HepG2 (cell line): ENCODE measurements around the gene PPRC1. TPM values are rescaled to one million over a fixed set of nuclear protein-coding genes. Genes with fewer than 3 reads are reported as not detected.

Experiments used
- ATAC-seq: fragments of 200-7000 bp; cut with Tn5 transposase; 3 replicates; pipeline ENCODE4 v1.9.1; 2020; ENCODE audit warnings: mild to moderate bottlenecking, moderate library complexity
- BruUV-seq: library from RNA; stranded (reverse); fragments of 400-500 nt; replicated peaks from 2 replicates; lab custom pipeline; 2021; lab: Mats Ljungman, UMichigan
- CTCF ChIA-PET: fragments of 300-600 bp; formaldehyde crosslinking; extraction: SDS; loops from one replicate; lab custom pipeline; 2021; ENCODE audit warnings: low total read pairs, inconsistent platforms, low intra/inter-chr PET ratio; lab: Yijun Ruan, JAX
- POLR2A ChIA-PET: fragments of 350-600 bp; sonication (Branson Sonifier 250); formaldehyde crosslinking; loops from one replicate; lab custom pipeline; 2020; ENCODE audit warnings: antibody characterized with exemption, inconsistent platforms; lab: Yijun Ruan, JAX
- DNase-seq: peaks from one replicate; pipeline ENCODE4 v3.0.0-alpha.2; 2015; ENCODE audit warnings: low spot score
- FAIRE-seq: peaks from 3 replicates; lab custom pipeline; 2011; peaks lifted over from hg19 to GRCh38; lab: Jason Lieb, UNC
- H2AFZ ChIP-seq: one replicate; pipeline ENCODE4 v1.6.1; 2011; ENCODE audit warnings: low read length, inconsistent platforms
- H3K27ac ChIP-seq: fragments of 300-600 bp; 3 replicates; pipeline ENCODE4 v1.8.0; 2011; ENCODE audit warnings: mixed run types, mild to moderate bottlenecking, mixed read lengths, low read length, inconsistent platforms; ENCODE audit not compliant: insufficient read depth; ENCODE audit errors: extremely low read length
- H3K27me3 ChIP-seq, 2 experiments: fragments of 200-600 bp in 1 of 2; 2 replicates in 1 of 2; 3 replicates in 1 of 2; pipeline versions ENCODE4 v1.6.0 to v1.8.0; 2011; ENCODE audit warnings: low read length in 2 of 2, mild to moderate bottlenecking in 2 of 2, moderate library complexity in 2 of 2, inconsistent platforms in 1 of 2; ENCODE audit not compliant: insufficient read depth in 2 of 2, control insufficient read depth in 1 of 2
- H3K36me3 ChIP-seq, 2 experiments: fragments of 200-600 bp in 1 of 2; replicated peaks in 1 of 2; 2 replicates in 1 of 2; 3 replicates in 1 of 2; pipeline versions ENCODE4 v1.5.1 to v1.8.0; 2011; ENCODE audit warnings: low read length in 2 of 2, inconsistent platforms in 1 of 2; ENCODE audit not compliant: insufficient read depth in 2 of 2, control insufficient read depth in 1 of 2
- H3K4me1 ChIP-seq: 2 replicates; pipeline ENCODE4 v1.5.1; 2012; ENCODE audit warnings: low read length, inconsistent platforms; ENCODE audit not compliant: insufficient read depth
- H3K4me2 ChIP-seq: 2 replicates; pipeline ENCODE4 v1.6.0; 2011; ENCODE audit warnings: low read depth, low read length, inconsistent platforms
- H3K4me3 ChIP-seq, 3 experiments: fragments of 200-600 bp in 1 of 3; sonication (generic), shearing (Covaris generic) in 1 of 3; replicated peaks in 1 of 3; 2 replicates each; pipeline ENCODE4 v1.5.1; 2011 to 2016; ENCODE audit warnings: low read length in 3 of 3, inconsistent platforms in 2 of 3, low read depth in 2 of 3, mild to moderate bottlenecking in 2 of 3, control low read depth in 1 of 3, mixed read lengths in 1 of 3; ENCODE audit not compliant: insufficient read depth in 1 of 3
- H3K79me2 ChIP-seq: one replicate; pipeline ENCODE4 v1.6.1; 2011; ENCODE audit warnings: low read length, inconsistent platforms; ENCODE audit not compliant: insufficient read depth
- H3K9ac ChIP-seq: 2 replicates; pipeline ENCODE4 v1.6.0; 2011; ENCODE audit warnings: mild to moderate bottlenecking, low read depth, low read length, inconsistent platforms; ENCODE audit not compliant: insufficient read depth
- H3K9me3 ChIP-seq: 2 replicates; pipeline ENCODE4 v1.5.1; 2012; ENCODE audit warnings: mild to moderate bottlenecking, low read length
- H4K20me1 ChIP-seq: 2 replicates; pipeline ENCODE4 v1.6.0; 2011; ENCODE audit warnings: inconsistent platforms, mild to moderate bottlenecking, low read length, moderate library complexity; ENCODE audit not compliant: insufficient read depth
- CBFB ChIP-seq: sonication (generic); formaldehyde crosslinking; IDR thresholded peaks from 2 replicates; pipeline ENCODE4 v1.4.0; 2020; ENCODE audit warnings: missing genetic modification reagents
- CENPBD1 ChIP-seq: sonication (generic); formaldehyde crosslinking; IDR thresholded peaks from 2 replicates; pipeline ENCODE4 v1.8.0; 2022; ENCODE audit warnings: missing genetic modification reagents, low read depth, mild to moderate bottlenecking, borderline replicate concordance
- CENPT ChIP-seq: sonication (generic); formaldehyde crosslinking; IDR thresholded peaks from 2 replicates; pipeline ENCODE4 v1.8.0; 2022; ENCODE audit warnings: low read depth, mild to moderate bottlenecking, moderate library complexity, missing genetic modification reagents
- DDIT3 ChIP-seq: sonication (generic); formaldehyde crosslinking; IDR thresholded peaks from 2 replicates; pipeline ENCODE4 v1.4.0; 2020; ENCODE audit warnings: mild to moderate bottlenecking, missing genetic modification reagents
- HOXA5 ChIP-seq: sonication (generic); formaldehyde crosslinking; IDR thresholded peaks from 2 replicates; pipeline ENCODE4 v1.4.0; 2020; ENCODE audit warnings: missing genetic modification reagents
- IKZF4 ChIP-seq: sonication (generic); formaldehyde crosslinking; IDR thresholded peaks from 2 replicates; pipeline ENCODE4 v1.5.1; 2020; ENCODE audit warnings: borderline replicate concordance, mild to moderate bottlenecking, low read depth, missing genetic modification reagents; ENCODE audit errors: not compliant biosample characterization
- NCOA5 ChIP-seq: sonication (generic); formaldehyde crosslinking; IDR thresholded peaks from 2 replicates; pipeline ENCODE4 v1.4.0; 2020; ENCODE audit warnings: missing genetic modification reagents
- NR3C1 ChIP-seq: sonication (generic); formaldehyde crosslinking; IDR thresholded peaks from 2 replicates; pipeline ENCODE4 v1.4.0; 2020; ENCODE audit warnings: missing genetic modification reagents
- RELA ChIP-seq: sonication (generic); formaldehyde crosslinking; IDR thresholded peaks from 2 replicates; pipeline ENCODE4 v1.4.0; 2020; ENCODE audit warnings: missing genetic modification reagents
- SOX5 ChIP-seq: IDR thresholded peaks from 2 replicates; pipeline ENCODE4 v1.6.1; 2016; ENCODE audit warnings: borderline replicate concordance
- TEAD2 ChIP-seq: sonication (generic); formaldehyde crosslinking; IDR thresholded peaks from 2 replicates; pipeline ENCODE4 v1.9.0; 2021; ENCODE audit warnings: missing genetic modification reagents
- TOE1 ChIP-seq: sonication (generic); formaldehyde crosslinking; IDR thresholded peaks from 2 replicates; pipeline ENCODE4 v1.4.0; 2020; ENCODE audit warnings: mild to moderate bottlenecking, missing genetic modification reagents
- ZBTB20 ChIP-seq: sonication (generic); formaldehyde crosslinking; IDR thresholded peaks from 2 replicates; pipeline ENCODE4 v1.8.1; 2023; ENCODE audit warnings: missing genetic modification reagents, low read depth, mild to moderate bottlenecking, borderline replicate concordance
- ZFP37 ChIP-seq: sonication (generic); formaldehyde crosslinking; IDR thresholded peaks from 2 replicates; pipeline ENCODE4 v1.4.0; 2020; ENCODE audit warnings: missing genetic modification reagents, borderline replicate concordance
- ZNF224 ChIP-seq: sonication (generic); formaldehyde crosslinking; IDR thresholded peaks from 2 replicates; pipeline ENCODE4 v1.5.0; 2020; ENCODE audit warnings: mild to moderate bottlenecking, missing genetic modification reagents
- ZNF282 ChIP-seq: fragments of 450-650 bp; IDR thresholded peaks from 2 replicates; pipeline ENCODE4 v1.6.1; 2018; ENCODE audit not compliant: partially characterized antibody
- ZNF558 ChIP-seq: sonication (generic); formaldehyde crosslinking; IDR thresholded peaks from 2 replicates; pipeline ENCODE4 v1.9.0; 2022; ENCODE audit warnings: mild to moderate bottlenecking, missing genetic modification reagents, borderline replicate concordance
- ZNF784 ChIP-seq: sonication (generic); formaldehyde crosslinking; IDR thresholded peaks from 2 replicates; pipeline ENCODE4 v1.5.1; 2020; ENCODE audit warnings: missing genetic modification reagents, mild to moderate bottlenecking, borderline replicate concordance
- ZNF800 ChIP-seq: sonication (generic); formaldehyde crosslinking; IDR thresholded peaks from 2 replicates; pipeline ENCODE4 v1.4.0; 2020; ENCODE audit warnings: missing genetic modification reagents
- ZSCAN25 ChIP-seq: sonication (generic); formaldehyde crosslinking; IDR thresholded peaks from 2 replicates; pipeline ENCODE4 v1.8.0; 2022; ENCODE audit warnings: mild to moderate bottlenecking, missing genetic modification reagents
- ZSCAN31 ChIP-seq: sonication (generic); formaldehyde crosslinking; IDR thresholded peaks from 2 replicates; pipeline ENCODE4 v1.5.0; 2020; ENCODE audit warnings: low read depth, mild to moderate bottlenecking, missing genetic modification reagents
- WGBS: methylation state at CpG from one replicate; pipeline ENCODE4 v1.1.6; 2017; ENCODE audit warnings: low lambda C conversion rate; 5-methylcytosine and 5-hydroxymethylcytosine counted together
- in situ Hi-C: cut with HindIII; loops from 2 replicates; pipeline ENCODE4 v1.10.0; 2017; ENCODE audit warnings: low pct_unique_long_range_greater_than_20kb; ENCODE audit not compliant: extremely low pct_ligation_motif_present
- intact Hi-C: fragments of 100-400 bp; cut with micrococcal nuclease; formaldehyde crosslinking; loops from one replicate; pipeline ENCODE4 v1.10.0; 2022; ENCODE audit not compliant: unreplicated experiment
- polyA plus RNA-seq, 8 experiments: library from polyadenylated mRNA; depleted of rRNA in 3 of 8; stranded (reverse) in 7 of 8; unstranded in 1 of 8; fragments of >200 nt; fragmentation: Illumina TruSeq in 4 of 8; extraction: Trizol in 4 of 8; gene quantifications; 2 replicates each; pipeline versions ENCODE4 v1.2.1 to v1.2.3, GENCODE V29; 2011 to 2016; ENCODE audit warnings: low read depth in 4 of 8, missing spikeins in 1 of 8, mixed read lengths in 1 of 8; ENCODE audit not compliant: insufficient read depth in 1 of 8
- total RNA-seq, 5 experiments: library from RNA; depleted of rRNA; stranded (reverse); fragments of >200 nt; fragmentation: Illumina TruSeq; extraction: Trizol; gene quantifications; 2 replicates each; pipeline ENCODE4 v1.2.3, GENCODE V29; 2016; ENCODE audit warnings: low read depth in 1 of 5

PPRC1 gene
- total and polyA plus RNA-seq, 2 of the 13 experiments (the other 11 are each of a cell fraction or from before 2014, with no cell fraction given) = 18.7 to 24.2 TPM

- no peaks in the 10 kb centered on the region for H3K9me3 ChIP-seq
- no TSS peak for BruUV-seq
- ATAC-seq = peak; percentile 75
- H4K20me1 ChIP-seq = no peaks in the 10 kb centered on the region
- no peak for FAIRE-seq
- CTCF ChIA-PET = interaction anchor here (1.3 kb wide), 1 partner anchor 12 kb away, joined by 3 read pairs; no protein-coding TSS in a partner anchor
- peak within 1 kb of the TSS; percentile 96 for H3K4me2 ChIP-seq
- peak within 1 kb of the TSS; percentile 75 to 84 (median 83) for H3K4me3 ChIP-seq
- intact Hi-C loops = no loop called here
- H3K79me2 ChIP-seq = no peaks in the 10 kb centered on the region
- no peaks in the 10 kb centered on the region for H3K36me3 ChIP-seq
- in situ Hi-C loops = no loop called here
- H3K4me1 ChIP-seq = peaks cover 66% of the 10 kb centered on the region
- peak within 1 kb of the TSS; percentile 70 for H3K9ac ChIP-seq
- no peak within 1 kb of the TSS for H3K27ac ChIP-seq
- POLR2A ChIA-PET = no interaction called here
- 3% methylated on average over 14 of the region's 104 CpGs for WGBS
- DNase-seq = peak; percentile 62
- peaks cover 0 to 7% of the 10 kb centered on the region in 2 experiments; a peak in 2 of 5 replicates for H3K27me3 ChIP-seq
- no peak within 1 kb of the TSS for H2AFZ ChIP-seq
- TF ChIP-seq SOX5 (CRISPR knock-in tag) (no peak), CENPBD1 (CRISPR knock-in tag) (no peak), ZSCAN31 (CRISPR knock-in tag) (peak; percentile 69; the same call in 1 of the 2 replicates), TEAD2 (no peak), NR3C1 (CRISPR knock-in tag) (no peak), NCOA5 (no peak), IKZF4 (CRISPR knock-in tag) (peak; percentile 54), RELA (CRISPR knock-in tag) (peak; percentile 37; the same call in 1 of the 2 replicates), CBFB (0 out of 2 replicates have a peak, but pooled peaks have one; percentile 13), DDIT3 (CRISPR knock-in tag) (no peak), TOE1 (CRISPR knock-in tag) (no peak), ZFP37 (CRISPR knock-in tag) (no peak), ZNF800 (CRISPR knock-in tag) (peak; percentile 90; the same call in 1 of the 2 replicates), ZSCAN25 (CRISPR knock-in tag) (0 out of 2 replicates have a peak, but pooled peaks have one; percentile 32), ZNF282 (no peak), ZBTB20 (CRISPR knock-in tag) (no peak), ZNF784 (CRISPR knock-in tag) (0 out of 2 replicates have a peak, but pooled peaks have one; percentile 68), CENPT (no peak; the same call in 1 of the 2 replicates), ZNF224 (CRISPR knock-in tag) (no peak), HOXA5 (CRISPR knock-in tag) (peak; percentile 56; the same call in 1 of the 2 replicates), ZNF558 (CRISPR knock-in tag) (no peak)
These were observed 12.5 kb upstream of the PPRC1 start, which contains the start of gene LDB1 for GRCh38 chr10:102120142-102120990. Gene LDB1, minus strand, starts transcription at chr10:102120368. Its CDS starts 258 bp downstream, at chr10:102120110.
